Fibroblast of lung (primary cell): ENCODE results near the gene RERE. TPM values are rescaled to one million over a fixed set of nuclear protein-coding genes. Genes with fewer than 3 reads are reported as not detected.

ENCODE experiments used
- DNase-seq, 2 donors: peaks; one replicate each; pipeline versions ENCODE4 v3.0.0 to v3.0.0-alpha.2; 2010; ENCODE audit warnings: low read depth in 2 of 2
- H2AFZ ChIP-seq: 2 replicates; pipeline ENCODE4 v1.5.1; 2012; ENCODE audit warnings: low read length, control low read depth, inconsistent platforms
- H3K27ac ChIP-seq: 2 replicates; pipeline ENCODE4 v1.5.1; 2011; ENCODE audit warnings: low read length, control low read depth; ENCODE audit not compliant: insufficient read depth
- H3K27me3 ChIP-seq: 2 replicates; pipeline ENCODE4 v1.5.1; 2011; ENCODE audit warnings: mild to moderate bottlenecking, low read length; ENCODE audit not compliant: control insufficient read depth, insufficient read depth
- H3K36me3 ChIP-seq: 2 replicates; pipeline ENCODE4 v1.5.1; 2011; ENCODE audit warnings: low read length; ENCODE audit not compliant: control insufficient read depth, insufficient read depth
- H3K4me1 ChIP-seq: 2 replicates; pipeline ENCODE4 v1.5.1; 2011; ENCODE audit warnings: low read length; ENCODE audit not compliant: control insufficient read depth, insufficient read depth; ENCODE audit errors: extremely low read depth
- H3K4me2 ChIP-seq: 2 replicates; pipeline ENCODE4 v1.5.1; 2011; ENCODE audit warnings: low read length, control low read depth; ENCODE audit not compliant: insufficient read depth; ENCODE audit errors: extremely low read depth
- H3K4me3 ChIP-seq, 4 experiments: fragments of 200-600 bp in 1 of 4; sonication (generic) in 1 of 4; replicated peaks in 1 of 4; 2 replicates each; pipeline ENCODE4 v1.5.1; 2011 to 2016; ENCODE audit warnings: low read length in 4 of 4, low read depth in 3 of 4, mild to moderate bottlenecking in 3 of 4, control low read depth in 2 of 4, inconsistent platforms in 1 of 4, mixed read lengths in 1 of 4; ENCODE audit not compliant: insufficient read depth in 1 of 4; ENCODE audit errors: control extremely low read depth in 1 of 4
- H3K79me2 ChIP-seq: 2 replicates; pipeline ENCODE4 v1.5.1; 2012; ENCODE audit warnings: mild to moderate bottlenecking, low read length, inconsistent platforms; ENCODE audit not compliant: control insufficient read depth, insufficient read depth
- H3K9ac ChIP-seq: 2 replicates; pipeline ENCODE4 v1.5.1; 2011; ENCODE audit warnings: mild to moderate bottlenecking, low read length, control low read depth; ENCODE audit not compliant: insufficient read depth
- H3K9me3 ChIP-seq: 2 replicates; pipeline ENCODE4 v1.5.1; 2012; ENCODE audit warnings: low read depth, low read length; ENCODE audit not compliant: control insufficient read depth, insufficient read depth
- H4K20me1 ChIP-seq: 2 replicates; pipeline ENCODE4 v1.5.1; 2011; ENCODE audit warnings: low read length; ENCODE audit not compliant: control insufficient read depth, insufficient read depth; ENCODE audit errors: extremely low read depth
- CTCF ChIP-seq, 2 donors: IDR thresholded peaks in 1 of 2; conservative IDR thresholded peaks in 1 of 2; 1 replicate in 1 of 2; 2 replicates in 1 of 2; pipeline ENCODE4 v1.5.1; 2011 to 2012; ENCODE audit warnings: low read length in 2 of 2, control low read depth in 1 of 2, inconsistent platforms in 1 of 2, low read depth in 1 of 2, mild to moderate bottlenecking in 1 of 2
- EZH2 ChIP-seq: IDR thresholded peaks from 2 replicates; pipeline ENCODE4 v1.5.1; 2012; ENCODE audit warnings: low read length, control low read depth, mild to moderate bottlenecking; ENCODE audit errors: missing control alignments
- polyA plus RNA-seq, 2 donors: library from polyadenylated mRNA; depleted of rRNA in 1 of 2; stranded (reverse) in 1 of 2; unstranded in 1 of 2; fragments of >200 nt; gene quantifications; 2 replicates each; pipeline ENCODE4 v1.2.1, GENCODE V29; 2011 to 2012; ENCODE audit warnings: missing spikeins in 1 of 2
- total RNA-seq: library from RNA; depleted of rRNA; stranded (reverse); fragments of >200 nt; gene quantifications from 2 replicates; pipeline ENCODE4 v1.2.1, GENCODE V29; 2014

The RERE gene
- total and polyA plus RNA-seq, 2 donors (not counting 1 experiment from before 2014, with no cell fraction given), result 3.7 to 51.0 TPM

GRCh38 chr1:8314346-8315280 is 502.8 kb downstream of the RERE start:
- no peak overlapping the region for H3K27ac ChIP-seq
- no peak overlapping the region for H2AFZ ChIP-seq
- peaks cover 9% of the 10 kb centered on the region for H3K4me1 ChIP-seq
- H3K79me2 ChIP-seq, result no peaks in the 10 kb centered on the region
- no peak overlapping the region for H3K4me3 ChIP-seq
- H4K20me1 ChIP-seq, result no peaks in the 10 kb centered on the region
- no peaks in the 10 kb centered on the region for H3K27me3 ChIP-seq
- no peak overlapping the region for H3K9ac ChIP-seq
- H3K36me3 ChIP-seq, result no peaks in the 10 kb centered on the region
- no peaks in the 10 kb centered on the region for H3K9me3 ChIP-seq
- TF ChIP-seq CTCF (conservative IDR thresholded peaks at IDR 0.05 in 1 of 2, IDR thresholded peaks at IDR 0.05 in 1 of 2; ENCODE audit: low read depth in 1 of 2, low read length in 2 of 2) (peak; percentile 90 to 96), EZH2 (no peak)
- H3K4me2 ChIP-seq, result no peak overlapping the region
- peak; percentile 67 to 80 for DNase-seq

- Histone ChIP-seq H3K4me1 (peaks cover 4% of the 10 kb centered on the region), H3K27me3 (no peaks in the 10 kb centered on the region), H4K20me1 (no peaks in the 10 kb centered on the region), H3K36me3 (no peaks in the 10 kb centered on the region), H3K4me2 (no peak overlapping the region), H3K4me3 (no peak overlapping the region), H3K9ac (no peak overlapping the region), H3K27ac (no peak overlapping the region), H3K79me2 (no peaks in the 10 kb centered on the region), H3K9me3 (no peaks in the 10 kb centered on the region), H2AFZ (no peak overlapping the region)
- no peak for TF ChIP-seq EZH2
- TF ChIP-seq CTCF (conservative IDR thresholded peaks at IDR 0.05 in 1 of 2, IDR thresholded peaks at IDR 0.05 in 1 of 2; ENCODE audit: low read depth in 1 of 2, low read length in 2 of 2), result no peak
- no peak for DNase-seq
Observed at GRCh38 chr1:8313231-8313630, 504.2 kb downstream of the RERE start.

- Histone ChIP-seq H3K27me3 (no peaks in the 10 kb centered on the region), H3K9me3 (no peaks in the 10 kb centered on the region), H4K20me1 (no peaks in the 10 kb centered on the region), H3K4me1 (peaks cover under 1% of the 10 kb centered on the region), H3K36me3 (no peaks in the 10 kb centered on the region), H3K4me2 (no peak overlapping the region), H3K27ac (no peak overlapping the region), H3K4me3 (no peak overlapping the region), H2AFZ (no peak overlapping the region), H3K79me2 (no peaks in the 10 kb centered on the region), H3K9ac (no peak overlapping the region)
- TF ChIP-seq EZH2 (no peak), CTCF (conservative IDR thresholded peaks at IDR 0.05 in 1 of 2, IDR thresholded peaks at IDR 0.05 in 1 of 2; ENCODE audit: low read depth in 1 of 2, low read length in 2 of 2) (no peak)
- no peak for DNase-seq
Observed at GRCh38 chr1:8312235-8313218, 504.9 kb downstream of the RERE start.
